ENCODE measurements around the gene MYO1D.

GRCh38 chr17:32623196-32623595 is 253.7 kb downstream of the MYO1D start:
- no peak for TF ChIP-seq CTCF (IDR thresholded peaks at IDR 0.05)
- TF ChIP-seq POLR2A (IDR thresholded peaks at IDR 0.05), result no peak
